HG03442 (cell line): ENCODE measurements around the gene DKK2.

Experiments used
- ATAC-seq: cut with Tn5 transposase; IDR thresholded peaks from one replicate; pipeline ENCODE4 v1.9.1; 2021; ENCODE audit warnings: mild to moderate bottlenecking, moderate library complexity; ENCODE audit not compliant: unreplicated experiment

The DKK2 gene

GRCh38 chr4:107035819-107036583 lies at the start of gene DKK2:
TSS of gene DKK2 (minus strand) at chr4:107036313. CDS start at chr4:107035591, 722 bp downstream.
- ATAC-seq: peak; percentile 44

- no peak for ATAC-seq
These were observed 41.1 kb upstream of the DKK2 start for GRCh38 chr4:107077192-107077591.

GRCh38 chr4:107072836-107073736 lies 37.0 kb upstream of the DKK2 start:
- no peak for ATAC-seq

- no peak for ATAC-seq
These were observed 35.0 kb upstream of the DKK2 start for GRCh38 chr4:107071108-107071507.

- ATAC-seq: peak; percentile 75
These were observed 32.9 kb upstream of the DKK2 start for GRCh38 chr4:107069049-107069448.

GRCh38 chr4:107068116-107068515 lies 32.0 kb upstream of the DKK2 start:
- ATAC-seq: no peak

- no peak for ATAC-seq
These were observed 30.5 kb upstream of the DKK2 start for GRCh38 chr4:107066621-107067020.

- no peak for ATAC-seq
These were observed 29.1 kb upstream of the DKK2 start for GRCh38 chr4:107065201-107065600.

GRCh38 chr4:107060388-107060787 lies 24.3 kb upstream of the DKK2 start:
- ATAC-seq: no peak

GRCh38 chr4:107058828-107059227 lies 22.7 kb upstream of the DKK2 start:
- no peak for ATAC-seq

- no peak for ATAC-seq
These were observed 14.5 kb upstream of the DKK2 start for GRCh38 chr4:107050525-107051135.

- no peak for ATAC-seq
These were observed 10.1 kb upstream of the DKK2 start for GRCh38 chr4:107046261-107046660.

GRCh38 chr4:107044170-107044569 lies 8.1 kb upstream of the DKK2 start:
- no peak for ATAC-seq

- peak; percentile 34 for ATAC-seq
These were observed 1.1 kb upstream of the DKK2 start for GRCh38 chr4:107037199-107037584.

GRCh38 chr4:107036584-107037198 lies 578 bp upstream of the DKK2 start:
- peak; percentile 4 for ATAC-seq

GRCh38 chr4:107034996-107035818 lies 906 bp downstream of the DKK2 start:
- ATAC-seq: no peak

- ATAC-seq: no peak
These were observed 1.8 kb downstream of the DKK2 start for GRCh38 chr4:107034091-107034995.

GRCh38 chr4:107027379-107027778 lies 8.7 kb downstream of the DKK2 start:
- no peak for ATAC-seq

- ATAC-seq: no peak
These were observed 17.8 kb downstream of the DKK2 start for GRCh38 chr4:107018344-107018735.
